ENCODE data around the gene SLC50A1.
A peak's percentile ranks its signal among the peaks of the same experiment; 100 is the strongest.

SLC50A1 gene

DNA sequence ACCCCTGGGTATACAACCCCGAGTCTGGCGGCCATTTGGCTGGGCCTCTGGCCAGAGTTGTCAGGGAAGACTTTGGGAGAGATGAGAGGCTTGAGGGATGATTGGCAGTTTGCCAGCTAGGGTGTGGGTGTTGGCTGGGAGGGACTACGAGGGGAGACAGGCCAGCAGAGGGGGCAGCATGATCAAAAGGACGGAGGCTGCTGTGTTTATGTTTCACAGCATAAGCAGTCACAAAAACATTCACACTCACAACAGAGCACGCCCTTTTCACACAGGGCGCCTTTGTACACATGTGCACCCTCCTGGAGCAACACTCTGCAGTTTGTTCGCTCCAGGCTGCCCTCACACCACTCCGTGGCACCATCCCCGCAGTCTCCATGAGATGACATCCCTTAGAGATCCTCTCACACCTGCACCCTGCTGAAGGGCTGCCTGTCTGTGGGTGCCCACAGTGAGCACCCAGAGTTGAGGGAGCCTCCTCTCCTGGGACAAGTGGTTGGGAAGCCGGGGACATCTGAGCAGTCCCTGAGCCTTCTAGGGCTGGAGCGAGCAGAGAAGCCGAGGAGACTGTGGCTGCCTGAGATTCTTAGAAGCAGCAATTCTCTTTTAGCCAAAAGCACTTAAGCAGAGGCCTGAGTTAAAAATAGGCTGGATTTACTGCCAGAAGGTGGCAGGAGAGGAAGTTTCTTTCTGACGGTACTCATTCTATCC, 41.6 kb upstream of the SLC50A1 start:
- TF ChIP-seq, protein P1, sequence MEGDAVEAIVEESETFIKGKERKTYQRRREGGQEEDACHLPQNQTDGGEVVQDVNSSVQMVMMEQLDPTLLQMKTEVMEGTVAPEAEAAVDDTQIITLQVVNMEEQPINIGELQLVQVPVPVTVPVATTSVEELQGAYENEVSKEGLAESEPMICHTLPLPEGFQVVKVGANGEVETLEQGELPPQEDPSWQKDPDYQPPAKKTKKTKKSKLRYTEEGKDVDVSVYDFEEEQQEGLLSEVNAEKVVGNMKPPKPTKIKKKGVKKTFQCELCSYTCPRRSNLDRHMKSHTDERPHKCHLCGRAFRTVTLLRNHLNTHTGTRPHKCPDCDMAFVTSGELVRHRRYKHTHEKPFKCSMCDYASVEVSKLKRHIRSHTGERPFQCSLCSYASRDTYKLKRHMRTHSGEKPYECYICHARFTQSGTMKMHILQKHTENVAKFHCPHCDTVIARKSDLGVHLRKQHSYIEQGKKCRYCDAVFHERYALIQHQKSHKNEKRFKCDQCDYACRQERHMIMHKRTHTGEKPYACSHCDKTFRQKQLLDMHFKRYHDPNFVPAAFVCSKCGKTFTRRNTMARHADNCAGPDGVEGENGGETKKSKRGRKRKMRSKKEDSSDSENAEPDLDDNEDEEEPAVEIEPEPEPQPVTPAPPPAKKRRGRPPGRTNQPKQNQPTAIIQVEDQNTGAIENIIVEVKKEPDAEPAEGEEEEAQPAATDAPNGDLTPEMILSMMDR (conservative IDR thresholded peaks at IDR 0.05; ENCODE audit: low read depth, low read length): peak; percentile 69
- DNase-seq (ENCODE audit: low read depth): peak; percentile 76

DNA sequence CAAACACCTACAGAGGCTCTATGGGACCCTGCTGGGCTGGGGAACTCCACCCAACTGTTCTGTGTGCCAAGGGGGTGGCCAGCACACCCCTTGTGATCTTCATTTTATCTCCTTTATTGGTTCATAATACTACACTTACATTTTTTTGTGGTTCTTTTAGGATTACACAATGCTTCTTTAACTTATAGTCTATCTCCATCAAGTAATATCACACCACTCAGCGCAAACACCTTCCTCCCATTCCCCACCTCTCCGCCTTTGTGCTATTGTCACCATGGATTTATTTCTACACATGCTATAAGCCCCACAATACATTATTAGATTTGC, 41.1 kb upstream of the SLC50A1 start:
- TF ChIP-seq, protein P1 (conservative IDR thresholded peaks at IDR 0.05; ENCODE audit: low read depth, low read length): no peak
- DNase-seq (ENCODE audit: low read depth): no peak
- no peak overlapping the region for H3K4me3 ChIP-seq (ENCODE audit: low read depth, low read length)

More for the DNA sequence above, 41.6 kb upstream of the SLC50A1 start:
- no peak overlapping the region for H3K4me3 ChIP-seq (ENCODE audit: low read depth, low read length)

DNA sequence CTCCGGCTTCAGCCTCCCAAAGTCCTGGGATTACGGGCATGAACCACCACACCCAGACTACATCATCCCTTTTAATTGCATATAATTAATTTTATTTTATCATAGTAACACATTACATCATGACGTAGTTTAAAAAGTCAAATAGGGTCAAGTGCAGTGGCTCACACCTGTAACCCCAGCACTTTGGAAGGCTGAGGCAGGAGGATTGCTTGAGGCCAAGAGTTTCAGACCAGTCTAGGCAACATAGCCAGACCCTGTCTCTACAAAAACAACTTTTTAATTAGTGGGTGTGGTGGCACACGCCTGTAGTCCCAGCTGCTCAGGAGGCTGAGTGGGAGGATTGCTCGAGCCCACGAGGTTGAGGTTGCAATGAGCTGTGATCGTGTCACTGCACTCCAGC, 36.3 kb upstream of the SLC50A1 start:
- TF ChIP-seq, protein P1 (conservative IDR thresholded peaks at IDR 0.05; ENCODE audit: low read depth, low read length): no peak
- H3K4me3 ChIP-seq (ENCODE audit: low read depth, low read length): no peak overlapping the region
- no peak for DNase-seq (ENCODE audit: low read depth)

DNA sequence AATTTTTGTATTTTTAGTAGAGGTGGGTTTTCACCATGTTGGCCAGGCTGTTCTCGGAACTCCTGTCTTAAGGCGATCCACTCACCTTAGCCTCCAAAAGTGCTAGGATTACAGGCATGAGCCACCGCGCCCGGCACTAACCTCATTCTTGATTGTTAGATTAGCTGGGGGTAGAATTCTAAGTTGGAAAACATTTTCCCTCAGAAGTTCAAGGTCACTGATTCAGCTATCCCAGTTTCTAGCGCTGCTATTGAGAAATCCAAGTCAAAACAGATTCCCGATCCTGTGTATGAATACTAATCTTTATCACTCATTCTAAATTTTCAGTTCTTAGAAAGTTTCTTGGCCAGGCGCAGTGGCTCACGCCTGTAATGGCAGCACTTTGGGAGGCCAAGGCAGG, 32.3 kb upstream of the SLC50A1 start:
- TF ChIP-seq, protein P1 (conservative IDR thresholded peaks at IDR 0.05; ENCODE audit: low read depth, low read length): no peak
- no peak for DNase-seq (ENCODE audit: low read depth)
- H3K4me3 ChIP-seq (ENCODE audit: low read depth, low read length): no peak overlapping the region

DNA sequence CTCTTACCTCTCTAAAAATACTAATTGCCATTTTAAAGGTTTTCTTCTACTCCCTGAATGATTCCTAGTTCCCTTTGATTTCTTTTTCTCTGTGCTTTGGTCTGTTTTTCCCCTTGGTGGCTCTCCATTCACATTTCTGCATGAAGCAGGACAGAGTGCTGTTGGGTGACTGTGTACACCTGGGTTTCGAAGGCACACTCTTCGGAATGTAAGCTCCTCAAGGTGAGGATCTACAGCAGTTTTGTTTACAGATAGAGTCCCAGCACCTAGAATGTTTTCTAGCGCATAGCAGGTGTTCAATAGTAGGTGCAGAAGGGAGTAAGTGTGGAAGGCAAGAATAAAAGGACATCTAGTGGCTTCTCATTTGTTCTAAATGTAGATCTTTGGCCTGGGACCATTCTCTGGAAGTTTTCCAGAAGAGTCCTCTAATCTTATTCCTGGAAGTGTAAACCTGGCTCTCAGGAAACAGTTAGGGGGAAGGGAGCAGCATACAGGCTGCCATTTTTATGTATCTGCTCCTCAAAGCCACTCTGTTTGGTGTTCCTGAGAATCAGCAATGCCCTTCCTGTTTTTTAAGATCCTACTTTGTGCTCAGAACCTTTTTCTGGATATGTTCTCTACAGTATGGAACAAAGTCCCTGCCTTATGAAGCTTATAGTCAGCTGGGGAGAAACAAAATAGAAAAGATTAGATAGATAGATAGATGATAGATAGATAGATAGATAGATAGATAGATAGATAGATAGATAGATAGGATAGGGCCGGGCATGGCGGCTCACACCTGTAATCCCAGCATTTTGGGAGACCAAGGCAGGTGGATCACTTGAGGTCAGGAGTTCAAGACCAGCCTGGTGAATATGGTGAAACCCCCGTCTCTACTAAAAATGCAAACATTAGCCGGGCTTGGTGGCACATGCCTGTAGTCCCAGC, 30.8 kb upstream of the SLC50A1 start:
- TF ChIP-seq, protein P1 (conservative IDR thresholded peaks at IDR 0.05; ENCODE audit: low read depth, low read length): no peak
- DNase-seq (ENCODE audit: low read depth): no peak
- no peak overlapping the region for H3K4me3 ChIP-seq (ENCODE audit: low read depth, low read length)

DNA sequence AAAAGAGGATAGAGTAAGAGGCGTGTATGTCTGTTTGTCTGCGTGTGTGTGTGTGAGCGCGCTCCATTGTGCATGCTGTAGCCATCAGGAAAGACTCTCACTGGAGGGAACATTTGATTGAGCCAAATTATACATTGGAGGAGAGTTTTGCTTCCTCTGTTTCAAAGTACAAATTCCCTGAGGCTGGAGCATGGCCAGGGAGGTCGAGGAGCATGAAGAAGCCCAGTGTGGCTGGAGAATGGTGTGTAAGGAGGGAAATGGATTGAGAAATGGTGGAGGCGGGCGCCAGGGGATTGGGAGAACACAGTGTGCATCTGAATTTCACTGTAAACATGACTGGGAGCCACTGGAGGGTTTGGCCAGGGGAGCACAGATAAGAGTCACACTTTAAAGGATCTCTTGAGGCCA, 30.0 kb upstream of the SLC50A1 start:
- DNase-seq (ENCODE audit: low read depth): peak; percentile 71
- H3K4me3 ChIP-seq (ENCODE audit: low read depth, low read length): no peak overlapping the region
- TF ChIP-seq, protein P1 (conservative IDR thresholded peaks at IDR 0.05; ENCODE audit: low read depth, low read length): no peak

All from choroid plexus epithelial cell (primary cell).